ENCODE results near the gene TMEM44. TPM values are rescaled to one million over a fixed set of nuclear protein-coding genes. Genes with fewer than 3 reads are reported as not detected.
"Not testable (repeated sequence)": the region's sequence is repeated elsewhere in the genome, so short reads cannot be mapped to it uniquely, and the experiment has no call there.

Gene TMEM44
- total RNA-seq, 2 donors from 2014 or later = 1.8 to 9.6 TPM

- Histone ChIP-seq H3K9me3 (no peaks in the 10 kb centered on the region), H3K4me3 (no peak overlapping the region), H3K36me3 (replicated peaks in 1 of 2; ENCODE audit: insufficient read depth in 1 of 2, low read depth in 2 of 2) (no peaks in the 10 kb centered on the region), H3K27ac (no peak overlapping the region), H3K27me3 (no peaks in the 10 kb centered on the region), H3K4me1 (peaks cover 8% of the 10 kb centered on the region)
- DNase-seq (no peak), ATAC-seq (no peak)
- intact Hi-C loops (cut with DNase I) = no loop called here
- no peak for TF ChIP-seq CTCF (IDR thresholded peaks at IDR 0.05)
- 93 to 95% methylated on average over 4 of the region's 4 CpGs for WGBS, 2 donors
These were observed 1.5 kb downstream of the TMEM44 start for GRCh38 chr3:194631696-194632095.

GRCh38 chr3:194630681-194631080, 2.5 kb downstream of the TMEM44 start:
- H3K27me3 ChIP-seq; H3K36me3 ChIP-seq (replicated peaks in 1 of 2; ENCODE audit: insufficient read depth in 1 of 2, low read depth in 2 of 2); intact Hi-C loops (cut with DNase I); DNase-seq; H3K4me3 ChIP-seq; ATAC-seq; H3K4me1 ChIP-seq; H3K27ac ChIP-seq; H3K9me3 ChIP-seq: not testable (repeated sequence)
- 86 to 91% methylated on average over 24 to 27 of the region's 29 CpGs for WGBS, 2 donors

- H3K9me3 ChIP-seq = no peaks in the 10 kb centered on the region
- 78 to 87% methylated on average over 5 to 6 of the region's 6 CpGs for WGBS, 2 donors
- intact Hi-C loops (cut with DNase I) = no loop called here
- no peaks in the 10 kb centered on the region for H3K36me3 ChIP-seq (replicated peaks in 1 of 2; ENCODE audit: insufficient read depth in 1 of 2, low read depth in 2 of 2)
- ATAC-seq (no peak), DNase-seq (no peak)
- no peak overlapping the region for H3K4me3 ChIP-seq
- no peak overlapping the region for H3K27ac ChIP-seq
- no peaks in the 10 kb centered on the region for H3K27me3 ChIP-seq
- no peak for TF ChIP-seq CTCF (IDR thresholded peaks at IDR 0.05)
- no peak for TF ChIP-seq POLR2A (IDR thresholded peaks at IDR 0.05)
- no peaks in the 10 kb centered on the region for H3K4me1 ChIP-seq
These were observed 8.3 kb downstream of the TMEM44 start for GRCh38 chr3:194624956-194625355.

GRCh38 chr3:194623449-194624290, 9.5 kb downstream of the TMEM44 start:
- no peaks in the 10 kb centered on the region for H3K4me1 ChIP-seq
- WGBS, 2 donors = 82 to 85% methylated on average over 18 to 25 of the region's 25 CpGs
- DNase-seq = no peak
- ATAC-seq = no peak
- H3K27me3 ChIP-seq = no peaks in the 10 kb centered on the region
- intact Hi-C loops (cut with DNase I) = no loop called here
- no peaks in the 10 kb centered on the region for H3K9me3 ChIP-seq
- TF ChIP-seq POLR2A (IDR thresholded peaks at IDR 0.05) (no peak), CTCF (IDR thresholded peaks at IDR 0.05) (no peak)
- no peak overlapping the region for H3K27ac ChIP-seq
- H3K4me3 ChIP-seq = no peak overlapping the region
- no peaks in the 10 kb centered on the region for H3K36me3 ChIP-seq (replicated peaks in 1 of 2; ENCODE audit: insufficient read depth in 1 of 2, low read depth in 2 of 2)

- Histone ChIP-seq H3K4me3 (no peak overlapping the region), H3K36me3 (replicated peaks in 1 of 2; ENCODE audit: insufficient read depth in 1 of 2, low read depth in 2 of 2) (no peaks in the 10 kb centered on the region), H3K9me3 (no peaks in the 10 kb centered on the region), H3K27me3 (no peaks in the 10 kb centered on the region), H3K4me1 (no peaks in the 10 kb centered on the region), H3K27ac (no peak overlapping the region)
- TF ChIP-seq CTCF (IDR thresholded peaks at IDR 0.05) = no peak
- no peak for TF ChIP-seq POLR2A (IDR thresholded peaks at IDR 0.05)
- no peak for DNase-seq
- intact Hi-C loops (cut with DNase I) = no loop called here
- no peak for ATAC-seq
- whole genome bisulfite sequencing, 2 donors = 85 to 90% methylated on average over 23 to 25 of the region's 26 CpGs
These were observed 10.4 kb downstream of the TMEM44 start for GRCh38 chr3:194622621-194623340.

All from body of pancreas (tissue), 4 donors.